Stimulated activated CD4-positive, alpha-beta T cell treated with anti-CD3 and anti-CD28 coated beads, Interleukin-15, amount 100 ng/mL, for 24 hours (primary cell): ENCODE measurements around the gene GPR37L1.
"Not testable (repeated sequence)": the region's sequence is repeated elsewhere in the genome, so short reads cannot be mapped to it uniquely, and the experiment has no call there.

Experiments used
- DNase-seq: peaks from one replicate; pipeline ENCODE4 v3.0.0-alpha.2; 2020

GPR37L1 gene

DNA sequence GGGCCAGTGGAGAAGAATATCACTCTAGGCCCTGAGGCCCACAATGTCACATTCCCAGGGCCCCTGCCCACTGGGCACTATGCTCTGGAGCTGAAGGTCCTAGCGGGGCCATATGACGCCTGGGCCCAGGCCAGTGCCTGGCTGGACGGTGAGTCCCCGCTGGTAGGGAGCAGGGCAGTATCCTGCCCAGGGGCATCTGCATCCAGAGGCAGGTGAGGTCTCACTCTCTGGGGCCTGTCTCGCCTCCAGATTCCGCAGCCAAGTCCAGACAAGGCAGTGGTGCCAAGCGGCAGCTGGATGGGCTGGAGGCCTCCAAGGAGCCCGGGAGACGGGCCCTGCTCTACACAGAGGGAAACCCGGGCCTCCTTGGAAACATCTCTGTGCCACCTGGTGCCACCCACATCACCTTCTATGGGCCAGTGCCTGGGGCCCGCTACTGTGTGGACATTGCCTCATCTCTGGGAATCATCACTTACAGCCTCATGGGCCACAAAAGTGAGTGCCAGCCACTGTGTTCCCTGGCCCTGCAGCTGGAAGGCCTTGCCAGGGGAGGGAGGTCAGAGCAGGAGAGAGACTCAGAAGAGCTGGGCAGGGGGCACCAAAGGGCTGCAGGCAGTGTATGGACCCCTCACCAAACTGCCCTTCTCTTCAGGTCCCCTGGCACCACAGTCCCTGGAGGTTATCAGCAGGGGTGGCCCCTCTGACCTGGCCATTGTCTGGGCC, 48.7 kb downstream of the GPR37L1 start:
- DNase-seq, result no peak

DNA sequence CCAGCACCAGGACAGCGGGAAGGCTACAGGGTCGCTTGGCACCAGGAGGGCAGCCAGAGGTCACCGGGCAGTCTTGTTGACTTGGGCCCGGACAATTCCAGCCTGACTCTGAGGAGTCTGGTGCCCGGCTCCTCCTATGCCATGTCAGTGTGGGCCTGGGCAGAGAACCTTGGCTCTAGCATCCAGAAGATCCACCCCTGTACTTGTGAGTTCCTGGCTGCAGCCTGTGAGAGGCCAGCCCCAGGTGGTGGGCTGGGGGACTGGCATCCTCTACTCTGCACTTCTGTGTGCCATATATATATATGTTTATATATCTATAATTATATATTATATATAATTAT, 49.3 kb downstream of the GPR37L1 start:
- DNase-seq, result no peak

DNA sequence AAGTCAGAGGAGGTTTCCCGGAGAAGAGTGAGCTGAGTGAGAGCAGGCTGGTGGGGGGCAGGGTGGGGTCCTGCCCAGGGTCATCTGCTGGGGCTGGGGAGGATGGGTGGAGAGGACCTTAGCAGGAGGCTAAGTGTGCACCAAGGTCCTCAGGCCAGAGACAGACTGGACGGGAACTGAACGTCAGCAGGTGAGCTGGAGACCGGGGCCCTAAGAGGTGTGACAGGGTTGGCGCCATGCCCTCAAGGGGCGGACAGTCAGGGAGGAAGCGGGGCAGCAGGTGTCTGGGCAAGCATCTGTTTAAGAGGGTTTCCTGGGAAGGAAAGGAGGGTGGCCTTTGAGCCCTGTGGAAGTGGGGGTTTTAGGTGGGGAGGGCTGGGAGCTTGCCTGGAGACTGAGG, 51.3 kb downstream of the GPR37L1 start:
- no peak for DNase-seq

- no peak for DNase-seq
Measured at GRCh38 chr1:202176949-202177927, 54.5 kb downstream of the GPR37L1 start.

GRCh38 chr1:202179828-202180750, 57.4 kb downstream of the GPR37L1 start:
- DNase-seq, result no peak

GRCh38 chr1:202180751-202181139, 58.0 kb downstream of the GPR37L1 start:
- DNase-seq, result not testable (repeated sequence)

- DNase-seq, result no peak
Measured at GRCh38 chr1:202181586-202181985, 58.9 kb downstream of the GPR37L1 start.

DNA sequence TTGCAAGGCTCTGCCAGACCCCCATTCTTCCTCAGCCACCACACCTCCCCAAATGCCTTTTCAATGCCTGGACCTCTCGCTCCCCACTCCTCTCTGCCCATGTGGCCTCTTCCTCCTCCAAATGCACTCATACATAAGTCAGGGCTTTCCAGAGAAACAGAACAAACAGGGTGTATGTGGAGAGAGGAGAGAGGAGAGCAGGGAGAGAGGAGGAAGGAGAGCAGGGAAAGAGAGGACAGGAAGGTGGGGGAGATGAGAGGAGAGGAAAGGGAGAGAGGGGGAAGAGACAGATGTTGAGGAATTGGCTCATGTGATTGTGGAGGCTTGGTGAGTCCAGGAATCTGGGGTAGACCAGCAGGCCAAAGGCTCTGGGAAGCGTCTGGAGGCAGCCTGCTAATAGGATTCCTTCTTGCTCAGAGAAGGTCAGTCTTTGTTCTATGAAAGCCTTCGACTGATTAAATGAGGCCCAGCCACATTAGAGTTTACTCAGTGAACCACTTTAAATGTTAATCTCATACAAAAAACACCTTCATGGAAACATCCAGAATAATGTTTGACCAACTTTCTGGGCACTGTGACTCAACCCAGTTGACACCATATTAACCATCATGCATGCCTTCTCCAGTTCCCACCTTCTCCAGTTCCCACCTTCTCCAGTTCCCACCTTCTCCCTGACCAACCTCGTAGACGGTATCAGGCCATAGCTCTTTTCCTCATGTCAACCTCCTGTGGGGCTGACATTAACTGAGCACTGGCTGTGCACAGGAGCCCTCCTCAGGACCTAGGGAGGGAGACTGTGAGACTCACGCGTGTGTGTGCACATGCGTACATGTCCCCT, 59.5 kb downstream of the GPR37L1 start:
- no peak for DNase-seq
